Thymus (tissue), 11 donors: ENCODE measurements around the gene CST8. TPM values are rescaled to one million over a fixed set of nuclear protein-coding genes. Genes with fewer than 3 reads are reported as not detected.

Source experiments
- DNase-seq, 9 donors: peaks; one replicate each; pipeline ENCODE4 v3.0.0-alpha.2; 2013; ENCODE audit warnings: low spot score in 9 of 9, low read depth in 6 of 9, missing footprints in 1 of 9
- H3K27ac ChIP-seq, 2 donors: one replicate each; pipeline ENCODE4 v1.5.1; 2013; ENCODE audit warnings: control low read depth in 1 of 2, low read depth in 1 of 2, low read length in 1 of 2, mild to moderate bottlenecking in 1 of 2, moderate library complexity in 1 of 2
- H3K27me3 ChIP-seq, 2 donors: one replicate each; pipeline ENCODE4 v1.5.1; 2013; ENCODE audit warnings: low read length in 1 of 2; ENCODE audit not compliant: control insufficient read depth in 2 of 2, insufficient read depth in 1 of 2
- H3K36me3 ChIP-seq, 2 donors: one replicate each; pipeline ENCODE4 v1.5.1; 2013; ENCODE audit warnings: low read length in 1 of 2, mild to moderate bottlenecking in 1 of 2, moderate library complexity in 1 of 2; ENCODE audit not compliant: control insufficient read depth in 2 of 2, insufficient read depth in 2 of 2
- H3K4me1 ChIP-seq, 2 donors: one replicate each; pipeline ENCODE4 v1.5.1; 2013; ENCODE audit warnings: low read length in 2 of 2; ENCODE audit not compliant: control insufficient read depth in 2 of 2, insufficient read depth in 2 of 2
- H3K4me3 ChIP-seq, 2 donors: one replicate each; pipeline ENCODE4 v1.5.1; 2013; ENCODE audit warnings: low read length in 2 of 2, control low read depth in 1 of 2, mild to moderate bottlenecking in 1 of 2
- H3K9me3 ChIP-seq, 2 donors: one replicate each; pipeline ENCODE4 v1.5.1; 2013; ENCODE audit warnings: low read length in 1 of 2, mild to moderate bottlenecking in 1 of 2; ENCODE audit not compliant: control insufficient read depth in 2 of 2, insufficient read depth in 1 of 2
- WGBS: extraction: QIAGEN DNeasy Blood & Tissue Kit; methylation state at CpG from one replicate; pipeline ENCODE4 v1.1.7; 2013; 5-methylcytosine and 5-hydroxymethylcytosine counted together
- polyA plus RNA-seq: library from polyadenylated mRNA; stranded (reverse); fragments of 200-250 nt; gene quantifications from one replicate; pipeline ENCODE4 v1.2.3, GENCODE V29; 2013
- total RNA-seq: library from RNA; stranded (reverse); fragments of 120-200 nt; gene quantifications from one replicate; pipeline ENCODE4 v1.2.4, GENCODE V29; 2013
- donor health status: healthy.

CST8 gene
- total and polyA plus RNA-seq, 2 donors = not detected

- H3K36me3 ChIP-seq = no peaks in the 10 kb centered on the region
- 97% methylated on average over 11 of the region's 11 CpGs for WGBS
- peaks cover 0 to 10% of the 10 kb centered on the region in 2 donors for H3K9me3 ChIP-seq
- H3K27me3 ChIP-seq = no peaks in the 10 kb centered on the region
- H3K4me1 ChIP-seq = peaks cover 9 to 40% of the 10 kb centered on the region in 2 donors
- H3K27ac ChIP-seq = no peak overlapping the region
- H3K4me3 ChIP-seq = no peak overlapping the region
- DNase-seq = no peak
Observed at GRCh38 chr20:23451956-23452487, 38.9 kb upstream of the CST8 start.

- H3K4me3 ChIP-seq = no peak within 1 kb of the TSS
- no peaks in the 10 kb centered on the region for H3K36me3 ChIP-seq
- no peaks in the 10 kb centered on the region for H3K27me3 ChIP-seq
- 86% methylated on average over 4 of the region's 4 CpGs for WGBS
- no peak for DNase-seq
- peaks cover 9 to 45% of the 10 kb centered on the region in 2 donors for H3K4me1 ChIP-seq
- H3K9me3 ChIP-seq = peaks cover 0 to 11% of the 10 kb centered on the region in 2 donors
- no peak within 1 kb of the TSS for H3K27ac ChIP-seq
Observed at GRCh38 chr20:23452776-23453175, 38.1 kb upstream of the CST8 start, which contains the start of gene CST11. TSS of gene CST11 (minus strand) at chr20:23452876. CDS start at chr20:23452811, 65 bp downstream.

- peaks cover 0 to 11% of the 10 kb centered on the region in 2 donors for H3K9me3 ChIP-seq
- H3K27ac ChIP-seq = no peak overlapping the region
- no peaks in the 10 kb centered on the region for H3K27me3 ChIP-seq
- peaks cover 9 to 53% of the 10 kb centered on the region in 2 donors for H3K4me1 ChIP-seq
- WGBS = 97% methylated on average over 15 of the region's 15 CpGs
- no peak for DNase-seq
- H3K4me3 ChIP-seq = no peak overlapping the region
- no peaks in the 10 kb centered on the region for H3K36me3 ChIP-seq
Observed at GRCh38 chr20:23453549-23454543, 37.1 kb upstream of the CST8 start.

- 98% methylated on average over 1 of the region's 1 CpG for WGBS
- Histone ChIP-seq H3K4me1 (peaks cover 9 to 47% of the 10 kb centered on the region in 2 donors), H3K9me3 (peaks cover 0 to 11% of the 10 kb centered on the region in 2 donors), H3K27ac (peak overlapping the region in 1 of 2 donors; percentile 90), H3K36me3 (no peaks in the 10 kb centered on the region), H3K4me3 (no peak overlapping the region), H3K27me3 (no peaks in the 10 kb centered on the region)
- DNase-seq = no peak
Observed at GRCh38 chr20:23454816-23455215, 36.1 kb upstream of the CST8 start.

- peak overlapping the region in 1 of 2 donors; percentile 90 for H3K27ac ChIP-seq
Observed at GRCh38 chr20:23455639-23456038, 35.3 kb upstream of the CST8 start.

GRCh38 chr20:23456409-23456808, 34.5 kb upstream of the CST8 start:
- Histone ChIP-seq H3K36me3 (no peaks in the 10 kb centered on the region), H3K9me3 (peaks cover 0 to 11% of the 10 kb centered on the region in 2 donors), H3K4me3 (no peak overlapping the region), H3K4me1 (peaks cover 9 to 44% of the 10 kb centered on the region in 2 donors), H3K27ac (peak overlapping the region; percentile 46 to 90), H3K27me3 (no peaks in the 10 kb centered on the region)
- 34% methylated on average over 3 of the region's 3 CpGs for WGBS
- DNase-seq = peak in 5 of 9 donors; percentile 50 to 83 (median 65)

More at GRCh38 chr20:23455639-23456038, 35.3 kb upstream of the CST8 start:
- WGBS = 72% methylated on average over 7 of the region's 7 CpGs
- Histone ChIP-seq H3K36me3 (no peaks in the 10 kb centered on the region), H3K9me3 (peaks cover 0 to 11% of the 10 kb centered on the region in 2 donors), H3K4me3 (no peak overlapping the region), H3K4me1 (peaks cover 9 to 42% of the 10 kb centered on the region in 2 donors), H3K27me3 (no peaks in the 10 kb centered on the region)
- peak in 3 of 9 donors; percentile 40 to 63 (median 48) for DNase-seq

- no peak for DNase-seq
- Histone ChIP-seq H3K4me1 (peaks cover 9 to 44% of the 10 kb centered on the region in 2 donors), H3K9me3 (peaks cover 0 to 11% of the 10 kb centered on the region in 2 donors), H3K4me3 (no peak overlapping the region), H3K27ac (peak overlapping the region; percentile 46 to 90), H3K36me3 (no peaks in the 10 kb centered on the region), H3K27me3 (no peaks in the 10 kb centered on the region)
- WGBS = 93% methylated on average over 7 of the region's 7 CpGs
Observed at GRCh38 chr20:23456873-23457272, 34.0 kb upstream of the CST8 start.

- peaks cover 9 to 40% of the 10 kb centered on the region in 2 donors for H3K4me1 ChIP-seq
- no peak for DNase-seq
- H3K9me3 ChIP-seq = peaks cover 0 to 12% of the 10 kb centered on the region in 2 donors
- H3K27ac ChIP-seq = no peak overlapping the region
- WGBS = 36% methylated on average over 3 of the region's 3 CpGs
- no peak overlapping the region for H3K4me3 ChIP-seq
- no peaks in the 10 kb centered on the region for H3K36me3 ChIP-seq
- no peaks in the 10 kb centered on the region for H3K27me3 ChIP-seq
Observed at GRCh38 chr20:23459461-23460150, 31.3 kb upstream of the CST8 start.
